IMR-90 (cell line): Measurements from ENCODE around the gene ADAMTS18. TPM values are rescaled to one million over a fixed set of nuclear protein-coding genes. Genes with fewer than 3 reads are reported as not detected.

Experiments used
- ATAC-seq: fragments of 200-7000 bp; cut with Tn5 transposase; 2 replicates; pipeline ENCODE4 v1.9.1; 2020; ENCODE audit warnings: low read depth, mild to moderate bottlenecking, moderate library complexity
- BruUV-seq: library from RNA; stranded (reverse); fragments of 400-500 nt; replicated peaks from 2 replicates; lab custom pipeline; 2021; lab: Mats Ljungman, UMichigan
- CTCF ChIA-PET: fragments of 300-600 bp; formaldehyde crosslinking; extraction: SDS; loops from one replicate; lab custom pipeline; 2021; ENCODE audit warnings: antibody characterized with exemption; lab: Yijun Ruan, JAX
- POLR2A ChIA-PET: fragments of 300-600 bp; sonication (Branson Sonifier 250); formaldehyde crosslinking; loops from one replicate; lab custom pipeline; 2022; ENCODE audit warnings: antibody characterized with exemption; ENCODE audit not compliant: unreplicated experiment; lab: Charles Lee
- DNase-seq: peaks from one replicate; pipeline ENCODE4 v3.0.0; 2013
- H2AFZ ChIP-seq: replicated peaks from 2 replicates; pipeline ENCODE3; 2013; ENCODE audit warnings: low read length, mild to moderate bottlenecking; ENCODE audit not compliant: poor library complexity
- H2AK5ac ChIP-seq: 2 replicates; pipeline ENCODE4 v1.6.1; 2013; ENCODE audit warnings: low read depth, low read length, inconsistent platforms
- H2AK9ac ChIP-seq: replicated peaks from 2 replicates; pipeline ENCODE3; 2013; ENCODE audit warnings: mild to moderate bottlenecking, low read depth, low read length, moderate library complexity; ENCODE audit not compliant: poor library complexity
- H2BK120ac ChIP-seq: 2 replicates; pipeline ENCODE4 v1.6.1; 2013; ENCODE audit warnings: low read depth, low read length, inconsistent platforms
- H2BK15ac ChIP-seq: 3 replicates; pipeline ENCODE4 v1.6.1; 2013; ENCODE audit warnings: low read depth, low read length, inconsistent platforms
- H2BK20ac ChIP-seq: 2 replicates; pipeline ENCODE4 v1.6.1; 2013; ENCODE audit warnings: low read depth, mild to moderate bottlenecking, inconsistent platforms, low read length, moderate library complexity
- H2BK5ac ChIP-seq: 2 replicates; pipeline ENCODE4 v1.6.1; 2013; ENCODE audit warnings: mild to moderate bottlenecking, low read depth, low read length, inconsistent platforms; ENCODE audit not compliant: poor library complexity, severe bottlenecking
- H3K14ac ChIP-seq: replicated peaks from 2 replicates; pipeline ENCODE4 v1.6.1; 2013; ENCODE audit warnings: low read depth, low read length, inconsistent platforms
- H3K18ac ChIP-seq: 2 replicates; pipeline ENCODE4 v1.6.1; 2013; ENCODE audit warnings: low read depth, low read length, control low read depth
- H3K23ac ChIP-seq: 2 replicates; pipeline ENCODE4 v1.6.1; 2013; ENCODE audit warnings: low read depth, low read length, inconsistent platforms
- H3K27ac ChIP-seq: 2 replicates; pipeline ENCODE4 v1.5.1; 2013; ENCODE audit warnings: mild to moderate bottlenecking, control low read depth, low read length; ENCODE audit not compliant: insufficient read depth
- H3K27me3 ChIP-seq: 2 replicates; pipeline ENCODE4 v1.6.1; 2013; ENCODE audit warnings: low read length; ENCODE audit not compliant: control insufficient read depth, insufficient read depth
- H3K36me3 ChIP-seq: 2 replicates; pipeline ENCODE4 v1.6.1; 2013; ENCODE audit warnings: low read length, mixed read lengths; ENCODE audit not compliant: control insufficient read depth, insufficient read depth
- H3K4ac ChIP-seq: 2 replicates; pipeline ENCODE4 v1.6.1; 2013; ENCODE audit warnings: low read depth, low read length, inconsistent platforms
- H3K4me1 ChIP-seq: 2 replicates; pipeline ENCODE4 v1.6.1; 2013; ENCODE audit warnings: low read length, mixed read lengths; ENCODE audit not compliant: control insufficient read depth, insufficient read depth
- H3K4me2 ChIP-seq: 2 replicates; pipeline ENCODE4 v1.6.1; 2013; ENCODE audit warnings: low read depth, mild to moderate bottlenecking, control low read depth, low read length, moderate library complexity
- H3K4me3 ChIP-seq: 2 replicates; pipeline ENCODE4 v1.5.1; 2013; ENCODE audit warnings: low read depth, mild to moderate bottlenecking, control low read depth, low read length, moderate library complexity; ENCODE audit not compliant: insufficient read depth
- H3K56ac ChIP-seq: 2 replicates; pipeline ENCODE4 v1.6.1; 2013; ENCODE audit warnings: low read length, inconsistent platforms; ENCODE audit not compliant: insufficient read depth; ENCODE audit errors: extremely low read depth
- H3K79me1 ChIP-seq, 2 experiments: 2 replicates each; pipeline ENCODE4 v1.6.1; 2013; ENCODE audit warnings: low read length in 2 of 2, inconsistent platforms in 1 of 2, low read depth in 1 of 2
- H3K9ac ChIP-seq: 2 replicates; pipeline ENCODE4 v1.6.1; 2013; ENCODE audit warnings: low read depth, low read length, control low read depth
- H3K9me1 ChIP-seq: 2 replicates; pipeline ENCODE4 v1.6.1; 2013; ENCODE audit warnings: low read length, inconsistent platforms; ENCODE audit not compliant: insufficient read depth
- H3K9me3 ChIP-seq: 2 replicates; pipeline ENCODE4 v1.6.1; 2013; ENCODE audit warnings: low read length; ENCODE audit not compliant: control insufficient read depth, insufficient read depth
- H4K20me1 ChIP-seq: 2 replicates; pipeline ENCODE4 v1.6.1; 2013; ENCODE audit warnings: low read length, inconsistent platforms; ENCODE audit not compliant: insufficient read depth
- H4K5ac ChIP-seq: 2 replicates; pipeline ENCODE4 v1.6.1; 2013; ENCODE audit warnings: mild to moderate bottlenecking, low read depth, low read length, control low read depth
- H4K8ac ChIP-seq, 2 experiments: 2 replicates each; pipeline ENCODE4 v1.6.1; 2013; ENCODE audit warnings: low read depth in 2 of 2, low read length in 2 of 2, control low read depth in 1 of 2, inconsistent platforms in 1 of 2
- H4K91ac ChIP-seq: 2 replicates; pipeline ENCODE4 v1.6.1; 2013; ENCODE audit warnings: low read depth, low read length, inconsistent platforms; ENCODE audit not compliant: insufficient read depth
- CEBPB ChIP-seq: IDR thresholded peaks from 2 replicates; pipeline ENCODE4 v1.6.1; 2012; ENCODE audit warnings: low read depth, low read length, improper control_type of control experiment
- FOS ChIP-seq: fragments of 150-350 bp; IDR thresholded peaks from 2 replicates; pipeline ENCODE4 v1.6.1; 2016; ENCODE audit warnings: low read depth, low read length
- MAFK ChIP-seq: IDR thresholded peaks from 2 replicates; pipeline ENCODE4 v1.6.1; 2012; ENCODE audit warnings: low read depth, low read length, improper control_type of control experiment
- MXI1 ChIP-seq: IDR thresholded peaks from 2 replicates; pipeline ENCODE4 v1.6.1; 2012; ENCODE audit warnings: low read depth, mild to moderate bottlenecking, low read length, moderate library complexity, borderline replicate concordance
- whole genome bisulfite sequencing, 2 experiments: methylation state at CpG; one replicate each; pipeline versions ENCODE4 v1.1.5 to v1.1.7; 2013; ENCODE audit warnings: missing lambda C conversion rate in 2 of 2; ENCODE audit not compliant: insufficient read length in 1 of 2; ENCODE audit errors: extremely low coverage in 2 of 2; 5-methylcytosine and 5-hydroxymethylcytosine counted together
- dilution Hi-C: fragments of 300-500 bp; cut with HindIII; formaldehyde crosslinking; loops from one replicate; pipeline ENCODE4 v1.14.3; 2018; ENCODE audit warnings: low sequenced_read_pairs; ENCODE audit not compliant: unreplicated experiment
- in situ Hi-C: fragments of 300-500 bp; cut with MboI; formaldehyde crosslinking; loops from 3 replicates; pipeline ENCODE4 v1.14.3; 2019; ENCODE audit warnings: low sequenced_read_pairs, inconsistent platforms, mixed read lengths
- intact Hi-C: fragments of 100-400 bp; cut with micrococcal nuclease; formaldehyde crosslinking; loops from 2 replicates; pipeline ENCODE4 v1.10.0; 2022
- polyA plus RNA-seq, 3 experiments: library from polyadenylated mRNA; depleted of rRNA; stranded (reverse); fragments of >200 nt; gene quantifications; 2 replicates each; pipeline ENCODE4 v1.2.3, GENCODE V29; 2012; ENCODE audit warnings: low replicate concordance in 1 of 3
- total RNA-seq: library from RNA; depleted of rRNA; stranded (reverse); fragments of >200 nt; gene quantifications from 2 replicates; pipeline ENCODE4 v1.2.3, GENCODE V29; 2012

Gene ADAMTS18
- total and polyA plus RNA-seq, 2 of the 4 experiments (the other 2 are of a cell fraction) = not detected

GRCh38 chr16:77298418-77299360 lies 136.1 kb downstream of the ADAMTS18 start:
- H2BK15ac ChIP-seq = no peak overlapping the region
- H3K4me3 ChIP-seq = no peak overlapping the region
- H4K8ac ChIP-seq = no peak overlapping the region
- H2BK5ac ChIP-seq = no peak overlapping the region
- in situ Hi-C loops = no loop called here
- H3K9me1 ChIP-seq = 0 out of 2 replicates have a peak, but pooled peaks cover 3% of the 10 kb centered on the region
- peak; percentile 88 for DNase-seq
- H2BK20ac ChIP-seq = no peak overlapping the region
- ChIA-PET POLR2A (no interaction called here), CTCF (no interaction called here)
- H3K4ac ChIP-seq = no peak overlapping the region
- intact Hi-C loops = no loop called here
- no peak overlapping the region for H4K5ac ChIP-seq
- TF ChIP-seq FOS = peak; percentile 44; the same call in 1 of the 2 replicates
- TF ChIP-seq CEBPB = peak; percentile 91
- TF ChIP-seq MXI1 = no peak
- TF ChIP-seq MAFK = no peak
- no peaks in the 10 kb centered on the region for H3K79me1 ChIP-seq
- H3K14ac ChIP-seq = no peak overlapping the region
- H2BK120ac ChIP-seq = no peak overlapping the region
- H3K18ac ChIP-seq = no peak overlapping the region
- no peak overlapping the region; the same call in 1 of the 2 replicates for H4K91ac ChIP-seq
- H4K20me1 ChIP-seq = no peaks in the 10 kb centered on the region
- no peak overlapping the region; the same call in 1 of the 2 replicates for H3K27ac ChIP-seq
- H3K23ac ChIP-seq = no peak overlapping the region
- H3K9me3 ChIP-seq = no peaks in the 10 kb centered on the region
- H3K4me2 ChIP-seq = no peak overlapping the region
- no TSS peak for BruUV-seq
- H2AFZ ChIP-seq = no peak overlapping the region
- H3K56ac ChIP-seq = no peak overlapping the region
- H3K9ac ChIP-seq = no peak overlapping the region
- H3K27me3 ChIP-seq = no peaks in the 10 kb centered on the region
- H3K36me3 ChIP-seq = no peaks in the 10 kb centered on the region
- dilution Hi-C loops = no loop called here
- peaks cover 2% of the 10 kb centered on the region for H3K4me1 ChIP-seq
- no peak overlapping the region for H2AK9ac ChIP-seq
- H2AK5ac ChIP-seq = no peak overlapping the region; the same call in 1 of the 2 replicates
- no CpG with 5 or more reads among the region's 12 CpGs for WGBS, 2 experiments
- peak; percentile 96 for ATAC-seq
